Right lobe of liver (tissue), 6 donors: ENCODE measurements around the gene FABP7. TPM values are rescaled to one million over a fixed set of nuclear protein-coding genes. Genes with fewer than 3 reads are reported as not detected.
A peak's percentile ranks its signal among the peaks of the same experiment; 100 is the strongest.

Source experiments
- ATAC-seq, 4 donors: fragments of 200-7000 bp; cut with Tn5 transposase; one replicate each; pipeline ENCODE4 v1.9.1; 2020; ENCODE audit warnings: mild to moderate bottlenecking in 4 of 4, moderate library complexity in 4 of 4
- DNase-seq, 3 donors: peaks; one replicate each; pipeline ENCODE4 v3.0.0-alpha.2; 2020
- H3K27ac ChIP-seq, 3 donors: fragments of 200-600 bp; one replicate each; pipeline ENCODE4 v1.8.0; 2022
- H3K27me3 ChIP-seq, 2 donors: fragments of 200-600 bp; one replicate each; pipeline ENCODE4 v1.8.0; 2022
- H3K36me3 ChIP-seq, 4 donors: fragments of 200-600 bp; sonication (generic) in 1 of 4; one replicate each; pipeline versions ENCODE4 v1.5.1 to v1.8.0; 2017 to 2022; ENCODE audit warnings: control low read depth in 1 of 4
- H3K4me1 ChIP-seq, 4 donors: fragments of 200-600 bp; sonication (generic) in 1 of 4; one replicate each; pipeline versions ENCODE4 v1.5.1 to v1.8.0; 2017 to 2022; ENCODE audit warnings: control low read depth in 1 of 4
- H3K4me3 ChIP-seq, 3 donors: fragments of 200-600 bp; one replicate each; pipeline ENCODE4 v1.8.0; 2022
- H3K9me3 ChIP-seq, 4 donors: fragments of 200-600 bp; sonication (generic) in 1 of 4; one replicate each; pipeline versions ENCODE4 v1.5.1 to v1.8.0; 2017 to 2022; ENCODE audit warnings: control low read depth in 1 of 4
- POLR2A ChIP-seq: fragments of 450-650 bp; IDR thresholded peaks from one replicate; pipeline ENCODE4 v1.6.1; 2017; ENCODE audit warnings: antibody characterized with exemption, mild to moderate bottlenecking
- WGBS: methylation state at CpG from one replicate; pipeline ENCODE4 v1.1.6; 2018; ENCODE audit warnings: low coverage, low lambda C conversion rate; ENCODE audit not compliant: insufficient coverage; ENCODE audit errors: missing lambda C conversion rate; 5-methylcytosine and 5-hydroxymethylcytosine counted together
- intact Hi-C, 2 donors: fragments of 100-400 bp; cut with DNase I; formaldehyde crosslinking; loops; one replicate each; pipeline versions ENCODE4 v1.11.2 to v1.14.1; 2022
- total RNA-seq, 6 experiments: library from RNA; depleted of rRNA in 2 of 6; stranded (reverse); fragments of >200 nt in 2 of 6; fragmentation: NEBNext Ultra II Directional in 3 of 6; extraction: Animal tissue kit (Norgen Biotek cat#: 25700) in 3 of 6; gene quantifications; one replicate each; pipeline versions ENCODE4 v1.1.0 to v1.2.4, GENCODE V29; 2016 to 2023
- TF ChIP-seq, protein P1 (sequence below), 4 donors: fragments of 200-600 bp in 3 of 4; fragments of 450-650 bp in 1 of 4; IDR thresholded peaks; one replicate each; pipeline versions ENCODE4 v1.5.1 to v1.8.0; 2016 to 2022; ENCODE audit warnings: antibody characterized with exemption in 4 of 4, mild to moderate bottlenecking in 2 of 4
- donor health status: DM: no; HTN: yes; CAD: no.
- donor health status: DM: no; HTN: no; CAD: no.
- donor health status: DM: no; HTN: no; CAD: no.
- donor health status: DM: no; HTN: yes; CAD: no.
- donor health status: DM: no; HTN: yes; CAD: no.

FABP7 gene
- total RNA-seq, 6 experiments from 2014 or later = not detected

DNA sequence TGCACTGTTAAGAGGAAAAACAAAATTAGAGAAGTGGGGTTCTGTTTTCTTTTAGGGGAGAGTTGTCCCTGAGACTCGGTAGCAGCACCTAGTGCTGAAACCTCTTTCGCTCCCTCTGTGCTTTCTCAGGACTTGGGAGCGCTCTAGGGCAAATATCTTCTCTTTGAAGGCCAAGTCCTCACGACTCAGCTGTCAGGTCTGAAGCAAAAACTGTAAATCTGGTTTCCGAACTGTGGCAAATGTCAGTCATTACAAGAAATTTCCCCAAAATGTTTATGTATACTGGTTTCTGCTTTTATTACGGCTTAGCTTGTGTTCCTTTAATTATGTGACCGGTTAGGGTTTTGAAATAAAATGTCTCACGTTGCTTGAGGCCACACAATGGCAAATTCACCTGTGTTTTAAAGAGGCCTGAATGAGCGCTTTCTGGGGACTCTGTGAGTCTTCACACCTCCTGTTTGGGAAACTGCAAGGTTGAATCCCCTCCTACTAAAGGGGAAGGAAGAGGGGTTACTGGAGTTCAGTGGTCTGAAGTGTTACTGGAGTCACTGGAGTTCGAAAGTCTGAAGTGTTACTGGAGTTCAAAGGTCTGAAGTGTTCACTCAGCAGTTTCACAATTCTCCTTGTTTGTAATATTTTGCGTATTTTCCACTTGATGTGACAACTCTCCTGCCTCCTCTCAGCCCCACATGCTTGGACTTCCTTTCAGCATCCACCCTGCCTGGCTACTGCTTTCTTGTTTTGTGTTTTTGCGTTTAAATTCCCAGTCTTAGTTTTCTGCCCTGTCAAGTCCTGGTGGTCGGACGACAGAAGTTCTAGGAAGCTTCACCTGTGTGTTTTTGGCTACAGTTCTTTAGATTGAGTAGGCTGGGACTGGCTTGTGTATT is 11.2 kb downstream of the FABP7 start:
- WGBS = 11% methylated on average over 14 of the region's 14 CpGs
- peak in 1 of 3 donors; percentile 57 for DNase-seq
- H3K27me3 ChIP-seq = no peaks in the 10 kb centered on the region
- H3K9me3 ChIP-seq = no peaks in the 10 kb centered on the region
- intact Hi-C loops = no loop called here
- no peaks in the 10 kb centered on the region for H3K36me3 ChIP-seq
- H3K4me1 ChIP-seq = peaks cover 0 to 28% (median 6%) of the 10 kb centered on the region in 4 donors
- peak overlapping the region; percentile 95 to 100 (median 99) for H3K27ac ChIP-seq
- H3K4me3 ChIP-seq = peak overlapping the region; percentile 61 to 82 (median 79)
- peak; percentile 51 for TF ChIP-seq POLR2A
- TF ChIP-seq, protein P1, sequence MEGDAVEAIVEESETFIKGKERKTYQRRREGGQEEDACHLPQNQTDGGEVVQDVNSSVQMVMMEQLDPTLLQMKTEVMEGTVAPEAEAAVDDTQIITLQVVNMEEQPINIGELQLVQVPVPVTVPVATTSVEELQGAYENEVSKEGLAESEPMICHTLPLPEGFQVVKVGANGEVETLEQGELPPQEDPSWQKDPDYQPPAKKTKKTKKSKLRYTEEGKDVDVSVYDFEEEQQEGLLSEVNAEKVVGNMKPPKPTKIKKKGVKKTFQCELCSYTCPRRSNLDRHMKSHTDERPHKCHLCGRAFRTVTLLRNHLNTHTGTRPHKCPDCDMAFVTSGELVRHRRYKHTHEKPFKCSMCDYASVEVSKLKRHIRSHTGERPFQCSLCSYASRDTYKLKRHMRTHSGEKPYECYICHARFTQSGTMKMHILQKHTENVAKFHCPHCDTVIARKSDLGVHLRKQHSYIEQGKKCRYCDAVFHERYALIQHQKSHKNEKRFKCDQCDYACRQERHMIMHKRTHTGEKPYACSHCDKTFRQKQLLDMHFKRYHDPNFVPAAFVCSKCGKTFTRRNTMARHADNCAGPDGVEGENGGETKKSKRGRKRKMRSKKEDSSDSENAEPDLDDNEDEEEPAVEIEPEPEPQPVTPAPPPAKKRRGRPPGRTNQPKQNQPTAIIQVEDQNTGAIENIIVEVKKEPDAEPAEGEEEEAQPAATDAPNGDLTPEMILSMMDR (IDR thresholded peaks at IDR 0.05) = no peak
- peak; percentile 59 to 71 (median 62) for ATAC-seq

DNA sequence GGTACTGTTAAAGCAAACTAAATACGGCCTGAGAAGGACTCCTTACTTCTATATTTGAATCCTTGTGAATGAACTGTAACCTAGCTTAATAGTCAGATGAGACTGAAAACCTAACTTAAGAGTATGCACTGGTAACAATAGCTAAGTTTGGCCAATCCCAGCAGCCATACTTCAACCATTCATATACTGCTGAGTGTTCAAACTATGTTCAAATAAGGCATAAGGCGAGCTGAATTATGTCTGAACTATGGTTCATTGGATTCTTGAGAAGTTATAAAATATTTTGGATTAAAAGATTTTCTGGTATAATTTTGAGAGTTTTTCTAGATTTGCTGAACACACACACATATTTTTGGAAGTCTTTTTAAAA is 11.8 kb downstream of the FABP7 start:
- Histone ChIP-seq H3K4me3 (peak overlapping the region in 2 of 3 donors; percentile 79 to 82), H3K9me3 (no peaks in the 10 kb centered on the region), H3K36me3 (no peaks in the 10 kb centered on the region), H3K27me3 (no peaks in the 10 kb centered on the region), H3K4me1 (peaks cover 0 to 31% (median 6%) of the 10 kb centered on the region in 4 donors), H3K27ac (peak overlapping the region; percentile 95 to 100 (median 99))
- 39% methylated on average over 2 of the region's 2 CpGs for WGBS
- intact Hi-C loops = no loop called here
- DNase-seq (no peak), ATAC-seq (no peak)
- TF ChIP-seq, protein P1 (IDR thresholded peaks at IDR 0.05) = no peak
- TF ChIP-seq POLR2A = no peak

DNA sequence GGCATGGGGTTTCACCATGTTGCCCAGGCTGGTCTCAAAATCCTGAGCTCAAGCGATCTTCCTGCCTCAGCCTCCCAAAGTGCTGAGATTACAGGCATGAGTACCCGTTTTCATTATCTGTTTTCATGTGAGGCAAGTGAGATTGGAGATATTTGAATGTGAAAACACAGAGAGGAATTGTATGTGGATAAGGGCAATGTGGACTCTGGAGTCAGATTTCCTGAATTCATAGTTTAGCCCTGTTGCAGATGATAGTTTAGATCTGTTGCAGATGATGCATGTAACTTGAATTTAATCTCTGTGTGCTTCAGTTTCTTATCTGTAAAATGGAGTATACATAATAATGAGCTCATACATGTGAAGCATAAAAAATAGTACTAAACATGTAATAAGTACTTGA is 13.2 kb downstream of the FABP7 start:
- H3K4me3 ChIP-seq = no peak overlapping the region
- no peak for ATAC-seq
- 57% methylated on average over 2 of the region's 2 CpGs for WGBS
- H3K4me1 ChIP-seq = peaks cover 0 to 39% (median 8%) of the 10 kb centered on the region in 4 donors
- no peaks in the 10 kb centered on the region for H3K27me3 ChIP-seq
- H3K36me3 ChIP-seq = peaks cover 0 to 7% (median 0%) of the 10 kb centered on the region in 4 donors
- no peak for DNase-seq
- peak overlapping the region; percentile 95 to 100 (median 99) for H3K27ac ChIP-seq
- intact Hi-C loops = no loop called here
- TF ChIP-seq, protein P1 (IDR thresholded peaks at IDR 0.05) = no peak
- TF ChIP-seq POLR2A = no peak
- H3K9me3 ChIP-seq = no peaks in the 10 kb centered on the region

DNA sequence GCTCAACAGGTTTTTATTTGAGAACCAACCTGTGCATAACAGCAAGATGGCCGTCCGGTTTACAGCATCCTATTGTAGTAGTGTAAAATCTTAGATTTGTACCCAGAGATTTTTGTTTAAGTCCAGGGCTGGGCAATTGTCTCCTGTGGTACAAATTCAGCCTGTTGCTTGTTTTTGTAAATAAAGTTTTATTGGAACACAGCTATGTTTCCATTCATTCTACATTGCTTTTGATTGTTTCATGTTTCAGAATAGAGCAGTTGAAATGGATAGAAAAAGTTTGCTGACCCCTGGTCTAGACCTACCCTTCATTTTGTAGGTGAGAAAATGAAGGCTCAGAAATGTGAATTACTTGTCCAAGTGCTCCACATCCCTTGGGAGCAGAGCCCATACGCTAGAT is 18.0 kb downstream of the FABP7 start:
- Histone ChIP-seq H3K9me3 (no peaks in the 10 kb centered on the region), H3K27me3 (no peaks in the 10 kb centered on the region), H3K36me3 (peaks cover 0 to 7% (median 0%) of the 10 kb centered on the region in 4 donors), H3K4me1 (peaks cover 0 to 42% (median 10%) of the 10 kb centered on the region in 4 donors), H3K4me3 (no peak overlapping the region), H3K27ac (peak overlapping the region; percentile 7 to 81 (median 73))
- DNase-seq (no peak), ATAC-seq (no peak)
- 86% methylated on average over 3 of the region's 3 CpGs for WGBS
- TF ChIP-seq, protein P1 (IDR thresholded peaks at IDR 0.05) = no peak
- intact Hi-C loops = no loop called here
